GM12891 (cell line): ENCODE measurements around the gene MAML2.

Source experiments
- POLR2A ChIP-seq: IDR thresholded peaks from 2 replicates; pipeline ENCODE4 v1.6.1; 2011; ENCODE audit warnings: low read depth, low read length, control low read depth
- POLR2AphosphoS5 ChIP-seq: IDR thresholded peaks from 2 replicates; pipeline ENCODE4 v1.6.1; 2011; ENCODE audit warnings: low read depth, low read length, control low read depth
- POU2F2 ChIP-seq: IDR thresholded peaks from 2 replicates; pipeline ENCODE4 v1.6.1; 2011; ENCODE audit warnings: low read depth, mild to moderate bottlenecking, control low read depth, low read length, moderate library complexity
- SPI1 ChIP-seq: IDR thresholded peaks from 2 replicates; pipeline ENCODE4 v1.6.1; 2011; ENCODE audit warnings: low read depth, low read length, control low read depth
- TAF1 ChIP-seq: IDR thresholded peaks from 2 replicates; pipeline ENCODE4 v1.6.1; 2011; ENCODE audit warnings: low read depth, low read length, control low read depth

DNA sequence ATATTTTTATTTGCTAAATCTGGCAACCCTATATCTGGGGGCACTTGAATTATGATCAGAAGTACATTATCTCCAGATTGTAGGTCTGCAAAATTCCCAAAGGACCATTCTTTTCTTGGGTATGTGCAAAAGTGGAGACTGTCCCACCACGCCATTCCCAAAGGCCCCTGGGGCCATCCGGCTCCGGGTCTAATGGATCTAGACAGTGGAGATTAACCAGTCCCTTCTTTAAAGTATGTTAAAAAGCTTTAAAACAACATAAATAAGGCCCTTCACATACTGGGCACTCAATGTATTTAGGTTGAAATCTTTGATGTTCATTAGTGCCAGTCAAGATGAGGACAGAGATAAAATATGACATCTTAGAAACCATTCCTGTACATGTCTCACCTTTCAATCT is 124.1 kb downstream of the MAML2 start:
- TF ChIP-seq POLR2A (no peak), TAF1 (no peak), SPI1 (no peak), POLR2AphosphoS5 (no peak), POU2F2 (no peak)
